Measurements from ENCODE around the gene DPEP2.

DNA sequence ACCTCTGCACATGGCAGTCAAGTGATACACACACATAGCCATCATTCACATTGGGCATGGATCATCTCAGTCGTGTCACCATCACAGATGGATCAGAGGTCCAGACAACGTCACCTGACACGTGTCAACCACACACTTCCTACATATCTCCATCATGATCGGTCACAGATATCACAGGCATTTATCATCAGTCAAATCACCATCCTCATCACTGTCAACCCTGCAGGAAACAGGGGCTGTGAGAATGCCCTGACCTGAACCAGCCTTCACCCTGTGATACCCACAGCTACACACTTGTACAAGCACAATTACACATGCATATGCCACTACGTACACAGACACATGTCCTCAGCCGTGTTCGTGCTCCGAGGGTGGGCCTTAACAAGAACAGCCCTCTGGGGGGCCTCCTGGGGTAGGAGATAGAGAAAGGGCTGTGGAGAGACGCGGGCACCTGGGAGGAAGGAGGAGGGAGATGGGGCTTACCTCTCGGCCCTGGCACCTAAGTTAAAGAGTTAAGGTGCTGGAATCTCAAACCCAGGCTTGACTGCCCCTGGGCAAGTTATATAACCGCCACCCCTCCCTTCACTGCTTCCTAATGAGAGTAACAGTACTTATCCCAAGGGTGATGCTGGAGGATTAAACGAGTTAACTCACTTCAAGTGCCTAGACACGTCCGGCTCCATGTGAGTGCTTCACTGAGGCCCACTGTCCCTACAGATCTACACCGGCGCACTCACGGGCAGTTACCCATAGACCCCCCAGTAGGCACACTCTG is 31.9 kb downstream of the DPEP2 start:
- TF ChIP-seq, protein P1, sequence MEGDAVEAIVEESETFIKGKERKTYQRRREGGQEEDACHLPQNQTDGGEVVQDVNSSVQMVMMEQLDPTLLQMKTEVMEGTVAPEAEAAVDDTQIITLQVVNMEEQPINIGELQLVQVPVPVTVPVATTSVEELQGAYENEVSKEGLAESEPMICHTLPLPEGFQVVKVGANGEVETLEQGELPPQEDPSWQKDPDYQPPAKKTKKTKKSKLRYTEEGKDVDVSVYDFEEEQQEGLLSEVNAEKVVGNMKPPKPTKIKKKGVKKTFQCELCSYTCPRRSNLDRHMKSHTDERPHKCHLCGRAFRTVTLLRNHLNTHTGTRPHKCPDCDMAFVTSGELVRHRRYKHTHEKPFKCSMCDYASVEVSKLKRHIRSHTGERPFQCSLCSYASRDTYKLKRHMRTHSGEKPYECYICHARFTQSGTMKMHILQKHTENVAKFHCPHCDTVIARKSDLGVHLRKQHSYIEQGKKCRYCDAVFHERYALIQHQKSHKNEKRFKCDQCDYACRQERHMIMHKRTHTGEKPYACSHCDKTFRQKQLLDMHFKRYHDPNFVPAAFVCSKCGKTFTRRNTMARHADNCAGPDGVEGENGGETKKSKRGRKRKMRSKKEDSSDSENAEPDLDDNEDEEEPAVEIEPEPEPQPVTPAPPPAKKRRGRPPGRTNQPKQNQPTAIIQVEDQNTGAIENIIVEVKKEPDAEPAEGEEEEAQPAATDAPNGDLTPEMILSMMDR (conservative IDR thresholded peaks at IDR 0.05 in 1 of 2, IDR thresholded peaks at IDR 0.05 in 1 of 2; ENCODE audit: extremely low read depth in 1 of 2, insufficient read depth in 1 of 2, low read depth in 1 of 2, low read length in 2 of 2), result no peak
- no peak for TF ChIP-seq EZH2 (IDR thresholded peaks at IDR 0.05; ENCODE audit: borderline replicate concordance, low read length)

Measured in mammary epithelial cell (primary cell).